NCI-H1436 treated with DMSO at 0.1 percent for 48 hours (cell line): ENCODE data around the gene DNAH3.
"Not testable (repeated sequence)": the region's sequence is repeated elsewhere in the genome, so short reads cannot be mapped to it uniquely, and the experiment has no call there.

ENCODE experiments used
- DNase-seq: peaks from one replicate; lab custom pipeline; 2025; lab: John Stamatoyannopoulos, UW

The DNAH3 gene, protein sequence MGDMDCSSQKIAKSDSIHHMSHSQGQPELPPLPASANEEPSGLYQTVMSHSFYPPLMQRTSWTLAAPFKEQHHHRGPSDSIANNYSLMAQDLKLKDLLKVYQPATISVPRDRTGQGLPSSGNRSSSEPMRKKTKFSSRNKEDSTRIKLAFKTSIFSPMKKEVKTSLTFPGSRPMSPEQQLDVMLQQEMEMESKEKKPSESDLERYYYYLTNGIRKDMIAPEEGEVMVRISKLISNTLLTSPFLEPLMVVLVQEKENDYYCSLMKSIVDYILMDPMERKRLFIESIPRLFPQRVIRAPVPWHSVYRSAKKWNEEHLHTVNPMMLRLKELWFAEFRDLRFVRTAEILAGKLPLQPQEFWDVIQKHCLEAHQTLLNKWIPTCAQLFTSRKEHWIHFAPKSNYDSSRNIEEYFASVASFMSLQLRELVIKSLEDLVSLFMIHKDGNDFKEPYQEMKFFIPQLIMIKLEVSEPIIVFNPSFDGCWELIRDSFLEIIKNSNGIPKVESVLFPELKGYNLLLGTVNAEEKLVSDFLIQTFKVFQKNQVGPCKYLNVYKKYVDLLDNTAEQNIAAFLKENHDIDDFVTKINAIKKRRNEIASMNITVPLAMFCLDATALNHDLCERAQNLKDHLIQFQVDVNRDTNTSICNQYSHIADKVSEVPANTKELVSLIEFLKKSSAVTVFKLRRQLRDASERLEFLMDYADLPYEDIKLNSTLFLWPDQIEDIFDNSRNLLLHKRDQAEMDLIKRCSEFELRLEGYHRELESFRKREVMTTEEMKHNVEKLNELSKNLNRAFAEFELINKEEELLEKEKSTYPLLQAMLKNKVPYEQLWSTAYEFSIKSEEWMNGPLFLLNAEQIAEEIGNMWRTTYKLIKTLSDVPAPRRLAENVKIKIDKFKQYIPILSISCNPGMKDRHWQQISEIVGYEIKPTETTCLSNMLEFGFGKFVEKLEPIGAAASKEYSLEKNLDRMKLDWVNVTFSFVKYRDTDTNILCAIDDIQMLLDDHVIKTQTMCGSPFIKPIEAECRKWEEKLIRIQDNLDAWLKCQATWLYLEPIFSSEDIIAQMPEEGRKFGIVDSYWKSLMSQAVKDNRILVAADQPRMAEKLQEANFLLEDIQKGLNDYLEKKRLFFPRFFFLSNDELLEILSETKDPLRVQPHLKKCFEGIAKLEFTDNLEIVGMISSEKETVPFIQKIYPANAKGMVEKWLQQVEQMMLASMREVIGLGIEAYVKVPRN (N-terminal part only)

GRCh38 chr16:21150375-21151001, at the start of gene DNAH3:
DNAH3 (minus strand) TSS chr16:21150846; CDS start chr16:21150319, 527 bp downstream.
- no peak for DNase-seq

- no peak for DNase-seq
Measured at GRCh38 chr16:21199607-21200218, 49.1 kb upstream of the DNAH3 start.

- DNase-seq = no peak
Measured at GRCh38 chr16:21197621-21198020, 47.0 kb upstream of the DNAH3 start.

DNA sequence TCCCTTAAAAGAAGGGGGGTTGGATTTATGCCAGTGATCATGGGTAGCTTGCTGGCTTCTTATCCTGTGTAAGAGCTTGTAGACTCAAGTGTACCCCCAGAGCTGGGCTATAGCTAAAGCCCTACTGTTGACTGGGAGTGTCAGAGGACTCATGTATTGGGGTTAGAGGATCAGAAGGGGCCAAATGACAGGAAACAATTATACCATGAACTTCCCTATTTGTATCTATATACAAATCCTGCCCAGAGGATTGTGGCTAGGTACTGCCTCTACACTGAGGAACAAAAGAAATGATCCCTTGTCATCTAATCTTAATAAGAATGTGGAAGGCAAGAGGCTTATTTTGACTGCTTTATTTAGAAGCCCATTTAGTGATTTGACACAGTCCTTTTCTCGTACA, 46.5 kb upstream of the DNAH3 start:
- DNase-seq = no peak

DNA sequence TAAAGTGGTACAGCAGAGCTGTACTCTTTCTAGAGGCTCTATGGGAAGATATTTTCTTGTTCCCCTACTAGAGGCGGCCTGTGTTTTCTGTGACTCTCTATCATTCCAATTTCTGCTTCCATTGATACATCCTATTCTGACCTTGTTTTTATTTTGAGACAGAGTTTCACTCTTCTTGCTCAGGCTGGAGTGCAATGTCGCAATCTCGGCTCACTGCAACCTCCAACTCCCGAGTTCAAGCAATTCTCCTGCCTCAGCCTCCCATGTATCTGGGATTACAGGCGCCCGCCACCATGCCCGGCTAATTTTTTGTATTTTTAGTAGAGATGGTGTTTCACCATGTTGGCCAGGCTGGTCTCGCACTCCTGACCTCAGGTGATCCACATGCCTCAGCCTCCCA, 44.7 kb upstream of the DNAH3 start:
- not testable (repeated sequence) for DNase-seq

DNA sequence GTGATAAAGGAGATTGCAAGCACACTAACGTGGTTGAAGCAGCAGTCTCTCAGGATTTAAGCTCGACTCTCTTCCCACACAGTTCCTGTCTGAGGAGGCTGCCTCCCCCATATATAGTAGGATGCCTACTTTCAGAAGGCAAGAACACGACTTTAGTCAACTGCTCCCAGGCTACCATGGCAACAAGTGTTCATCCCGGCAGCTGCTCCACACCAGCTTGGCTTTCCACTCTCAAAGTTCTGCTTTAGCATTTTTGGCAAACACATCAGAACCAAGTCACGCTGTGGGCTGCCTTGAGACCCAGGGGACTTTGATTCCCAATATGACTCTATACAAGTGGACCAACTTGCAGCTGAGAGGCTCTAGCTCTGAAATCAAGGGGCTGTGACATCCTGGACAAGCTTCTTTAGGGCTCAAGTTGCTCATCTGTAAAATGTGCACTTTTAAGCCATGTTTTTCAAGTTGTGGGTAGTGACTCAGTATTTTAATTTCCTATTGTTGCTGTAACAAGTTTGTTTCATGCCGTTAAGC, 44.2 kb upstream of the DNAH3 start:
- no peak for DNase-seq

DNA sequence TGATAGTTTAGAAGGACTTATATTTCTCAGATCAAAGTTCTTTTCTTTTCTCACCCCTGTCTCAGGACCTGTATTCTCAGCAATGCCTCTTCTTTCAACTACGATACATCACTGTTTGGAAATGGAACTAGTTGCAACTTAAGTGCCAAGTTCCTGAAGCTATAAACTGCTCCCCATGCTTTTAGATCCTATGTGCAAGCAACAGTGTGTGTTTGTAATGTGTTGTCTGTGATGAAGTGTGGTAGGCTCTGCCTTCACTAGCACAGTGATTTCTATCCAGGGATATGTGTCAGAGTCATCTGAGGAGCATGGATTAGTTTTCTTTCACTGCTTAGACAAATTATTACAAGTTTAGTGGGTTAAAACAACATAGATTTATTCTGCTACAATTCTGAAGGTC, 42.3 kb upstream of the DNAH3 start:
- DNase-seq = no peak

- DNase-seq = no peak
Measured at GRCh38 chr16:21190599-21190998, 40.0 kb upstream of the DNAH3 start.

DNA sequence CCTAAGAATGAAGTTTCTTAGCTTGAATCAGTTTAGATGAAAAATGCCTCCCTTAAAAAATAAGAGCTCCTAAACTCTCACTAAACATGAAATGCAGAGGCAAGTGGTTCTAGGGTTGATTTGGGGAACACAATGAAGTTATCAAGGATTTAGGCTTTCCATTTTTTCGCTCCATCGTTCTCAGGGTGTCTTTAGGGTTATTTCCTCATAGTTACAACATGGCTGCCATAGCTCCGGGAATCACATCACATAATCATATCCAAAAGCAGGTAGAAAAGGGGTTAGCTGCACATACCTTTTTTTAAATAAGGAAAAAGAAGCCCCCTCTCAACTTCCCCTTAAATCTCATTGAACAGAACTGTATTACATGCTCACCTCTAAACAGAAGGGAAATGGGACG, 39.4 kb upstream of the DNAH3 start:
- no peak for DNase-seq

- no peak for DNase-seq
Measured at GRCh38 chr16:21189311-21189710, 38.7 kb upstream of the DNAH3 start.

DNA sequence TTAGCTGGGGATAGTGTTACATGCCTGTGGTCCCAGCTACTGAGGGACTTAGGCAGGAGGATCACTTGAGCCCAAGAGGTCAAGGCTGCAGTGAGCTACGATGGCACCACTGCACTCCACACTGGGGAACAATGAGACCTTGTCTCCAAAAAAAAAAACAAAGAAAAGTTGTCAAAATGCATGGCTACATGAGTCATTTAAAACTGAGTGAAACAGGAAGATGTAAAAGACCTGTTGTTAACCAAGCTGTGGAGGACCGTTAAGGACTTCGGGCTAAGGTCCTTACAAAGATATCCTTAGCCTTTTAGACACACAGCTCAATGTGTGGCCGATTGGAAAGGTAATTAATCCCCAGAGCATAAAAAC, 35.7 kb upstream of the DNAH3 start:
- DNase-seq = no peak

GRCh38 chr16:21185659-21186325, 35.1 kb upstream of the DNAH3 start:
- DNase-seq = no peak

DNA sequence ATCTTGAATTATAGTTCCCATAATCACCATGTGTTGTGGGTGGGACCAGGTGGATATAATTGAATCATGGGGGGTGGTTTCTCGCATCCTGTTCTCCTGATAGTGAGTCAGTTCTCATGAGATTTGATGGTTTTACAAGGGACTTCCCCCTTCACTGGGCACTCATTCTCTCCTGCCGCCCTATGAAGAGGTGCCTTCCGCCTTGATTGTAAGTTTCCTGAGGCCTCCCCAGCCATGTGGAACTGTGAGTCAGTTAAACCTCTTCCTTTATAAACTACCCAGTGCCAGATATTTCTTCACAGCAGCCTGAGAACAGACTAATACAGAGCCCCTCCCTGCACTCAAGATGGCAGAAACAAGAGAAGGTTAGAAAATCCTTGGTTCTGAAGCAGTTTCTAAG, 34.2 kb upstream of the DNAH3 start:
- no peak for DNase-seq

DNA sequence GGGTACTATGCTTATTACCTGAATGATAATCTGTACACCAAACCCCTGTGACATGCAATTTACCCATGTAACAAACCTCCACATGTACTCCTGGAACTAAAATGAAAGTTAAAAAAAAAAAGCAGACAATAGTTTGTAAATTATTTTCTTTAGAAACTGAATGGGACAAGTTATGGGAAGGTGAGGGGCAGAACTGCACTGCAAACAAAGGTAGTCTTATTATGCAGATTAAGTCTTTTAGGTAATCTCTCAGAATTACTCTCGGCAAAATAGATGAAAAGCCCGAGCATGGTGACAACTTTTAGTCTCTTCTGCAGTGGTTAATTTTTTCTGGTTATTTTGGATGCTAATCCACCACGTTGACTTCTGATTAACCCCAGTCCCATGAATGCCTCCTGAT, 33.3 kb upstream of the DNAH3 start:
- no peak for DNase-seq

DNA sequence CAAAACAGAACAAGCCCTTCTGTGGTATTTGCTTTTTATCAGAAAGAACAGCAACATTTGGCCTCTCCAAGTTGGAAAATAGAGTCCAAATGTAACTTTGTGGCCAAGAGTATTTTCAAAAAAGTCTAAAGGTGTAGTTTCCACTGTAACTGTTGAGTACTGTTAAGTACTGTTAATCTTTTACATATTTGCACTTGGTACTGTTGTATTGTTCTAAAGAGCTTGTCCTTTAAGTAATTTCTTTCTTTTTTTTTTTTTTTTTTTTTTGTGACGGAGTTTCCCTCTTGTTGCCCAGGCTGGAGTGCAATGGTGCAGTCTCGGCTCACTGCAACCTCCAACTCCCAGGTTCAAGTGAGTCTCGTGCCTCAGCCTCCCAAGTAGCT, 29.3 kb upstream of the DNAH3 start:
- no peak for DNase-seq

DNA sequence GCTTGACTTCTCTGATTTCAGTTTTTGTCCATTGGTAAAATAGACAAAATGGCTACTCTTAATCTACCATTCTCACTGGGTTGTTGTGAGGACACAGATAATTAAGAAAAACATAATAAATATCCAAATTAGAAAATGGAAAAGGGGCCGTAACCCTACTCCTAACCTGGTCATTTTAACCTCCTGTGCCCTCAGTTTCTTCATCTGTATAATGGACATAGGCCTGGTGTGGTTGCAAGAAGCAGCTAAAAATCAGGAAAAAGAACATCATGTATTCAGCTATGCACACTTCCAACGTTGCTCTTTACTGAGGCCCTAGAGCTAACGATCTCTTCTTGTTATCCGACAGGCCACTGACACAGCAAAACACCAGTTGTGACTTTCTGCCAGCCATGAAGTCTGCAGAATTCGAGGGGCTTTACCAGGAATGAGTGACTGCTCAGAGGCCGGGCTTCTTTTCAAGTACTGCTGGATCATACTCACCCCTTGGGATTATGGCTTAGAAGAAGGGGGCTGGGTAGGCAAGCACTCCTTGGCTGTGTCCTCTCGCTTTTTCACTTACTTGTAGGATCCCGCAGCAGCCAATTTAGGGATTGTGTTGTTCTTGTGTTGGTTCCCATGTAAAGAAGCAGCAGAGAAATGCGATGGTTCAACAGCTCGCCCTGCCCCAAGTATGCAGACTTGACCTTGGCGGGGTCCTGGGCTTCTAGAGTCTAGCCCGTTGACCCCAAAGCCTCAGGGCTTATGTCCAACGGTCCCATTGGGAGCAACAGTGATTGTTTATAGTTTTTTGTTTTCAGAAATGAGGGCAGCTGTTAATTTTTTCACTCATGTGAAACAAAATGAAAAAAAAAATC, 28.7 kb upstream of the DNAH3 start:
- no peak for DNase-seq

DNA sequence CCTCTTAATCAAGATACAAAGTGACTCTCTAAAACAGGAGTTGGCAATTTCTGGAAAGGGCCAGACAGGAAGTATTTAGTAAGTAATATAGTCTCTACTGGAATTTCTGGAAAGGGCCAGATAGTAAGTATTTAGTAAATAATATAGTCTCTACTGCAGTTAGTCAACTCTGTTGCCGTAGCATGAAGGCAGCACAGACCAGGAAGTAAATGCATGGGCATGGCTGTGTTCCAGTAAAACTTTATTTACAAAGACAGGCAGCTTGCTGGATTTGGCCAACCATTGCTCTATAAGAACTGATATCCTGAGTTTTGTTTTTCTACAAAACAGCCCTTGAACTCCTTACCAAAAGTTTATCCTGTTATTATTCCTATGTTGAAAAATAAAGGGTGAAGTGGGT, 24.8 kb upstream of the DNAH3 start:
- no peak for DNase-seq

DNA sequence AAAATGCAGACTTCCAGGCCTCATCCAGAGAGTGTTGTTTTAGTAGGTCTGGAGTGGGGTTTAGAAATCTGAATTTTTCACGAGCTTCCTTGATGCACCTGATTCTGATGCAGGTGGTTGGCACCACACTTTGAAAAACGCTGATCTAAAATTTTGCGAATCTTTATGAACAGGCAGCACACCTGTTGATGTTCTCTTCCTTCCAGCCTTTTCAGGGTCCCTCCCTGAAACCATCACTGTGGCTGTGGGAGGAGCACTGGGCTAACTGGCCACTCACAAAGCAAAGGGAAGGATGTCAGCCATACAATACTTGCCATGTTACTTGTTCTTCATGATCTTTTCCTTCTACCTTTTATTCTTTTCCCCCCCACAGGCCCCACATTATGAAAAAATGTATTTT, 22.0 kb upstream of the DNAH3 start:
- no peak for DNase-seq

DNA sequence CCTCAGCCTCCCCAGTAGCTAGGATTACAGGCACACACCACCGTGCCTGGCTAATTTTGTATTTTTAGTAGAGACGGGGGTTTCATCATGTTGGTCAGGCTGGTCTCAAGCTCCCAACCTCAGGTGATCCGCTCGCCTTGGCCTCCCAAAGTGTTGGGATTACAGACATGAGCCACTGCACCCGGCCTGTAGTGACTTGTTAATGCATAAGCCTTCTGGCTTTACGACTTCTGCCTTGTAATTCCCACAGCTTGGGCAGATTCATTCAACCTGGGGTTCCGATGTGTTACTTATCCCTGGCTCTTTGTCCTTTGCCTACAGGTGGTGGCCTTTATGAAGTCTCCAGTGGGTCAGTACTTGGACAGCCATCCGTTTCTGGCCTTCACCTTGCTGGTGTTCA, 19.5 kb upstream of the DNAH3 start:
- DNase-seq = not testable (repeated sequence)
